Muscle layer of colon (tissue), 2 donors: ENCODE results near the gene TMA7B.

Experiments
- H3K27ac ChIP-seq: one replicate; pipeline ENCODE4 v1.7.0; 2013; ENCODE audit warnings: low read depth, mild to moderate bottlenecking, low read length, moderate library complexity
- H3K27me3 ChIP-seq, 2 donors: one replicate each; pipeline ENCODE4 v1.7.0; 2013; ENCODE audit warnings: low read length in 2 of 2, mild to moderate bottlenecking in 2 of 2; ENCODE audit not compliant: insufficient read depth in 2 of 2, control insufficient read depth in 1 of 2
- H3K36me3 ChIP-seq: one replicate; pipeline ENCODE4 v1.7.0; 2013; ENCODE audit warnings: mild to moderate bottlenecking, low read length; ENCODE audit not compliant: insufficient read depth
- H3K4me1 ChIP-seq: one replicate; pipeline ENCODE4 v1.7.0; 2013; ENCODE audit warnings: mild to moderate bottlenecking, low read length; ENCODE audit not compliant: insufficient read depth
- H3K4me3 ChIP-seq, 2 donors: one replicate each; pipeline ENCODE4 v1.7.0; 2013; ENCODE audit warnings: low read length in 2 of 2, low read depth in 1 of 2, mild to moderate bottlenecking in 1 of 2, moderate library complexity in 1 of 2
- H3K9ac ChIP-seq: one replicate; pipeline ENCODE4 v1.7.0; 2013; ENCODE audit warnings: low read length
- H3K9me3 ChIP-seq: one replicate; pipeline ENCODE4 v1.7.0; 2013; ENCODE audit warnings: mild to moderate bottlenecking, low read length
- donor health status: abdominal sarcoma.
- donor health status: Adenocarcinoma of cecum.

TMA7B gene

GRCh38 chr22:39959640-39960447 is at the start of gene TMA7B:
TMA7B (plus strand) TSS chr22:39960397; CDS start chr22:39964375, 3,978 bp downstream.
- Histone ChIP-seq H3K36me3 (no peaks in the 10 kb centered on the region), H3K27ac (no peak within 1 kb of the TSS), H3K27me3 (no peaks in the 10 kb centered on the region), H3K9ac (no peak within 1 kb of the TSS), H3K4me3 (no peak within 1 kb of the TSS), H3K9me3 (no peaks in the 10 kb centered on the region), H3K4me1 (no peaks in the 10 kb centered on the region)

- Histone ChIP-seq H3K4me3 (no peak overlapping the region), H3K9me3 (no peaks in the 10 kb centered on the region), H3K27me3 (peaks cover 0 to 7% of the 10 kb centered on the region in 2 donors), H3K4me1 (no peaks in the 10 kb centered on the region), H3K36me3 (no peaks in the 10 kb centered on the region), H3K9ac (no peak overlapping the region), H3K27ac (no peak overlapping the region)
Measured at GRCh38 chr22:39910876-39911613, 49.2 kb upstream of the TMA7B start.

GRCh38 chr22:39913321-39913720 is 46.9 kb upstream of the TMA7B start:
- Histone ChIP-seq H3K27ac (no peak overlapping the region), H3K4me3 (no peak overlapping the region), H3K4me1 (no peaks in the 10 kb centered on the region), H3K9me3 (no peaks in the 10 kb centered on the region), H3K9ac (no peak overlapping the region), H3K36me3 (no peaks in the 10 kb centered on the region), H3K27me3 (peaks cover 0 to 7% of the 10 kb centered on the region in 2 donors)

- no peak overlapping the region for H3K4me3 ChIP-seq
- H3K27me3 ChIP-seq, result peaks cover 0 to 7% of the 10 kb centered on the region in 2 donors
- H3K36me3 ChIP-seq, result no peaks in the 10 kb centered on the region
- no peak overlapping the region for H3K9ac ChIP-seq
- no peak overlapping the region for H3K27ac ChIP-seq
- no peaks in the 10 kb centered on the region for H3K4me1 ChIP-seq
- H3K9me3 ChIP-seq, result no peaks in the 10 kb centered on the region
Measured at GRCh38 chr22:39913886-39914285, 46.3 kb upstream of the TMA7B start.

GRCh38 chr22:39914584-39914983 is 45.6 kb upstream of the TMA7B start:
- Histone ChIP-seq H3K4me1 (no peaks in the 10 kb centered on the region), H3K4me3 (no peak overlapping the region), H3K9ac (no peak overlapping the region), H3K27me3 (peaks cover 0 to 7% of the 10 kb centered on the region in 2 donors), H3K27ac (no peak overlapping the region), H3K36me3 (no peaks in the 10 kb centered on the region), H3K9me3 (no peaks in the 10 kb centered on the region)

GRCh38 chr22:39915295-39915726 is 44.9 kb upstream of the TMA7B start:
- Histone ChIP-seq H3K27ac (no peak overlapping the region), H3K27me3 (peaks cover 0 to 7% of the 10 kb centered on the region in 2 donors), H3K9me3 (no peaks in the 10 kb centered on the region), H3K36me3 (no peaks in the 10 kb centered on the region), H3K9ac (no peak overlapping the region), H3K4me1 (no peaks in the 10 kb centered on the region), H3K4me3 (no peak overlapping the region)

- Histone ChIP-seq H3K27ac (no peak overlapping the region), H3K9ac (no peak overlapping the region), H3K4me1 (no peaks in the 10 kb centered on the region), H3K4me3 (no peak overlapping the region), H3K27me3 (peaks cover 0 to 6% of the 10 kb centered on the region in 2 donors), H3K36me3 (no peaks in the 10 kb centered on the region), H3K9me3 (no peaks in the 10 kb centered on the region)
Measured at GRCh38 chr22:39916496-39916895, 43.7 kb upstream of the TMA7B start.

GRCh38 chr22:39917197-39917643 is 43.0 kb upstream of the TMA7B start:
- no peaks in the 10 kb centered on the region for H3K27me3 ChIP-seq
- H3K4me1 ChIP-seq, result no peaks in the 10 kb centered on the region
- H3K4me3 ChIP-seq, result no peak overlapping the region
- no peaks in the 10 kb centered on the region for H3K9me3 ChIP-seq
- no peak overlapping the region for H3K27ac ChIP-seq
- H3K9ac ChIP-seq, result no peak overlapping the region
- H3K36me3 ChIP-seq, result no peaks in the 10 kb centered on the region

GRCh38 chr22:39917776-39918495 is 42.3 kb upstream of the TMA7B start:
- Histone ChIP-seq H3K27me3 (no peaks in the 10 kb centered on the region), H3K9me3 (no peaks in the 10 kb centered on the region), H3K9ac (no peak overlapping the region), H3K4me3 (no peak overlapping the region), H3K4me1 (no peaks in the 10 kb centered on the region), H3K27ac (no peak overlapping the region), H3K36me3 (no peaks in the 10 kb centered on the region)

- Histone ChIP-seq H3K4me1 (no peaks in the 10 kb centered on the region), H3K27me3 (no peaks in the 10 kb centered on the region), H3K4me3 (no peak overlapping the region)
Measured at GRCh38 chr22:39920134-39920743, 40.0 kb upstream of the TMA7B start.

GRCh38 chr22:39923696-39924095 is 36.5 kb upstream of the TMA7B start:
- Histone ChIP-seq H3K27ac (no peak overlapping the region), H3K4me1 (no peaks in the 10 kb centered on the region), H3K4me3 (no peak overlapping the region), H3K36me3 (no peaks in the 10 kb centered on the region), H3K9ac (no peak overlapping the region), H3K9me3 (no peaks in the 10 kb centered on the region), H3K27me3 (peaks cover 4 to 5% of the 10 kb centered on the region in 2 donors)

More at GRCh38 chr22:39920134-39920743, 40.0 kb upstream of the TMA7B start:
- Histone ChIP-seq H3K9ac (no peak overlapping the region), H3K9me3 (no peaks in the 10 kb centered on the region), H3K36me3 (no peaks in the 10 kb centered on the region), H3K27ac (no peak overlapping the region)
